ENCODE data around the gene CLEC4M.

Gene CLEC4M, protein sequence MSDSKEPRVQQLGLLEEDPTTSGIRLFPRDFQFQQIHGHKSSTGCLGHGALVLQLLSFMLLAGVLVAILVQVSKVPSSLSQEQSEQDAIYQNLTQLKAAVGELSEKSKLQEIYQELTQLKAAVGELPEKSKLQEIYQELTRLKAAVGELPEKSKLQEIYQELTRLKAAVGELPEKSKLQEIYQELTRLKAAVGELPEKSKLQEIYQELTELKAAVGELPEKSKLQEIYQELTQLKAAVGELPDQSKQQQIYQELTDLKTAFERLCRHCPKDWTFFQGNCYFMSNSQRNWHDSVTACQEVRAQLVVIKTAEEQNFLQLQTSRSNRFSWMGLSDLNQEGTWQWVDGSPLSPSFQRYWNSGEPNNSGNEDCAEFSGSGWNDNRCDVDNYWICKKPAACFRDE

DNA sequence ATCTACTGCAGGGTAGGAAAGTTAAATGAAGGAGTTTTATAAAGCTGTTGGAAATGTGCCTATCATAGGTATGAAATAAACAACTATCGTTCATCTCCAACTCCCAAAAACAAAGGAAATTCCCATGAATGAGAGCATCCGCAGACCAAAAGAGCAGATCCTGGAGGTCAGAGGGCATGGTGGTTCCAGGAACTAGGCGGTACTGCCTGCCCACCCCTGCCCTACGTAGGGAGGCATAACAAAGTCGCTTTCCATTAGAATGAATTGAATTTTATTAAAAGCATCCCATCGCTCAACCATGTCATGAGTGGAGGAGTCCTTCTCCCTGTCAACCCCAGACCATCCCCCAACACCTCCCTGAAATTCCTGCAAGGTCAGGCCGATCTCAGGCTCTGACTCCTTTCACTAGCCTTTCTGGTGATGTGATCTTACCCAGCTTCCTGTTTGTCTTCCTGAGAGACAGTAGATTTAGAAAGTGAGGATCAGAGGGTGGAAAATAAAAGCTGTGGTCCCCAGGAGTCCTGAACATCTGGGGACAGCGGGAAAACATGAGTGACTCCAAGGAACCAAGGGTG lies at the start of gene CLEC4M:
TSS of gene CLEC4M (plus strand) at position 525 of the 575 bp plus-strand sequence. CDS start at position 549, 24 bp downstream.
- DNase-seq (ENCODE audit: low read depth, low spot score): no peak
- no peak within 1 kb of the TSS for H3K4me3 ChIP-seq (ENCODE audit: low read depth, low read length)
- CTCF ChIA-PET: no interaction called here
- POLR2A ChIA-PET: no interaction called here
- TF ChIP-seq, protein P1, sequence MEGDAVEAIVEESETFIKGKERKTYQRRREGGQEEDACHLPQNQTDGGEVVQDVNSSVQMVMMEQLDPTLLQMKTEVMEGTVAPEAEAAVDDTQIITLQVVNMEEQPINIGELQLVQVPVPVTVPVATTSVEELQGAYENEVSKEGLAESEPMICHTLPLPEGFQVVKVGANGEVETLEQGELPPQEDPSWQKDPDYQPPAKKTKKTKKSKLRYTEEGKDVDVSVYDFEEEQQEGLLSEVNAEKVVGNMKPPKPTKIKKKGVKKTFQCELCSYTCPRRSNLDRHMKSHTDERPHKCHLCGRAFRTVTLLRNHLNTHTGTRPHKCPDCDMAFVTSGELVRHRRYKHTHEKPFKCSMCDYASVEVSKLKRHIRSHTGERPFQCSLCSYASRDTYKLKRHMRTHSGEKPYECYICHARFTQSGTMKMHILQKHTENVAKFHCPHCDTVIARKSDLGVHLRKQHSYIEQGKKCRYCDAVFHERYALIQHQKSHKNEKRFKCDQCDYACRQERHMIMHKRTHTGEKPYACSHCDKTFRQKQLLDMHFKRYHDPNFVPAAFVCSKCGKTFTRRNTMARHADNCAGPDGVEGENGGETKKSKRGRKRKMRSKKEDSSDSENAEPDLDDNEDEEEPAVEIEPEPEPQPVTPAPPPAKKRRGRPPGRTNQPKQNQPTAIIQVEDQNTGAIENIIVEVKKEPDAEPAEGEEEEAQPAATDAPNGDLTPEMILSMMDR (IDR thresholded peaks at IDR 0.05; ENCODE audit: insufficient read depth, low read length, missing control alignments): no peak

DNA sequence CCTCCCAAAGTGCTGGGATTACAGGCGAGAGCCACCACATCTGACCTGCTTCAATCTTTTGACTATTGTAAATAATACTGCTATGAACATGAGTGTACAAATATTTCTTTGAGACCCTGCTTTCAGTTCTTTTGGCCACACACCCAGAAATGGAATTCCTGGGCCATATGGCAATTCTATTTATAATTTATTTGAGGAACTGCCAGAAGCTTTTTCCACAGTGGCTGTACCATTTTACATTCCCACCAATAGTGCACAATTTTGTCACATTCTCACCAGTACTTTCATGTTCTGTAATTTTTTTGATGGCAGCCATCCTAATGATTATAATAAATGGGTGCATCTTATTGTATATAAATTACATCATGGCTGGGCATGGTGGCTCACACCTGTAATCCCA lies 47.4 kb upstream of the CLEC4M start:
- no peak overlapping the region for H3K4me3 ChIP-seq (ENCODE audit: low read depth, low read length)
- ChIA-PET POLR2A (no interaction called here), CTCF (interaction anchor here (0.9 to 1.4 kb wide), 3 partner anchors 19 to 84 kb away, joined by 3 to 5 read pairs (median 3); partner anchors contain the start of gene TRAPPC5)
- DNase-seq (ENCODE audit: low read depth, low spot score): no peak
- TF ChIP-seq, protein P1 (IDR thresholded peaks at IDR 0.05; ENCODE audit: insufficient read depth, low read length, missing control alignments): no peak

DNA sequence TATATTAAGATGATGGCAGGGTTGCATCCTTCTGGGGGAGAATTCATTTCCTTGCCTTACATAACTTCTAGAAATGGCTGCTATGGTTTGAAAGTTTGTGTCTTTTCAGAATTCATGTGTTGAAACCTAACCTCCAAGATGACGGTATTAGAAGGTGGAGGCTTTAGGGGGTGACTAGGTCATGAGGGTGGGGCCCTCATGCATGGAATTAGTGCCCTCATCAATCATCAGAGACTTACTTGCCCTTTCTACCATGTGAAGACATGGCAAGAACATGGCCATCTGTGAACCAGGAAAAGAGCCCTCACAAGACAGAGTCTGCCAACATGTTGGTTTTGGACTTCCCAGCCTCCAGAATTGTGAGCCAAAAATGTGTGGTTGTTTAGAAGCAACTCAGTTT lies 46.3 kb upstream of the CLEC4M start:
- ChIA-PET CTCF (interaction anchor here (1.4 kb wide), 2 partner anchors 36 to 83 kb away, joined by 3 to 5 read pairs; partner anchors contain the start of gene TRAPPC5), POLR2A (no interaction called here)
- no peak overlapping the region for H3K4me3 ChIP-seq (ENCODE audit: low read depth, low read length)
- DNase-seq (ENCODE audit: low read depth, low spot score): no peak
- TF ChIP-seq, protein P1 (IDR thresholded peaks at IDR 0.05; ENCODE audit: insufficient read depth, low read length, missing control alignments): no peak

DNA sequence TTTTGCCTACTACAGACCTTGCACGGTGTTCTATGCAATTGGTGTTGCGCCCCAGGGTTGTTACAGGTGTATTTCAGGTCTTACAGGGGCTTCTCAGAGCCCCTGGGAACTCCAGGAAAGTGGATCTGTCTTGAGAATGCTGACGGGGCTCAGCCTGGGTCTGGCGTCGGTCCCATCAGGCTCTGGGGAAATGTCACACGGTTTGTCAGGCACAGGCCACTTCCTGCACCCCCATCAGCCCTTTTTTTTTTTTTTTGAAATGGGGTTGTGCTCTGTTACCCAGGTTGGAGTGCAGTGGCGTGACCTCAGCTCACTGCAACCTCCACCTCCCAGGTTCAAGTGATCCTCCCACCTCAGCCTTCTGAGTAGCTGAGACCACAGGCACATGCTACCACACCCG lies 44.4 kb upstream of the CLEC4M start:
- DNase-seq (ENCODE audit: low read depth, low spot score): no peak
- POLR2A ChIA-PET: no interaction called here
- H3K4me3 ChIP-seq (ENCODE audit: low read depth, low read length): no peak overlapping the region
- TF ChIP-seq, protein P1 (IDR thresholded peaks at IDR 0.05; ENCODE audit: insufficient read depth, low read length, missing control alignments): no peak
- CTCF ChIA-PET: no interaction called here

DNA sequence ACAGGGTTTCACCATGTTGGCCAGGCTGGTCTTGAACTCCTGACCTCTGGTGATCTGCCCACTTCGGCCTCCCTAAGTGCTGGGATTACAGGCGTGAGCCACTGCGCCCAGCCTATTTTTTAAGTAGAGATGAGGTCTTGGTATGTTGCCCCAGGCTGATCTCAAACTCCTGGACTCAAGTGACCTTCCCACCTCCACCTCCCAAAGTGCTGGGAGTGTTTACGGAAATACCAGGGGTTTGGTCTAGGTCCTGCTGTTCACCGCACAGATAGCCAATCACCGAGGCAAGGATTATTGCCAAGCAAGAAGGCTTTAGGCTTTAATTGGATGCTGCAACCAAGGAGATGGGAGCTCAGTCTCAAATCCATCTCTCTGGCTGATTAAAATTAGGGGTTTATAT lies 42.7 kb upstream of the CLEC4M start:
- no peak overlapping the region for H3K4me3 ChIP-seq (ENCODE audit: low read depth, low read length)
- CTCF ChIA-PET: interaction anchor here (1.0 to 1.4 kb wide), 2 partner anchors 39 to 152 kb away, joined by 4 to 5 read pairs; partner anchors contain the start of gene TRAPPC5
- DNase-seq (ENCODE audit: low read depth, low spot score): no peak
- TF ChIP-seq, protein P1 (IDR thresholded peaks at IDR 0.05; ENCODE audit: insufficient read depth, low read length, missing control alignments): no peak
- POLR2A ChIA-PET: no interaction called here

DNA sequence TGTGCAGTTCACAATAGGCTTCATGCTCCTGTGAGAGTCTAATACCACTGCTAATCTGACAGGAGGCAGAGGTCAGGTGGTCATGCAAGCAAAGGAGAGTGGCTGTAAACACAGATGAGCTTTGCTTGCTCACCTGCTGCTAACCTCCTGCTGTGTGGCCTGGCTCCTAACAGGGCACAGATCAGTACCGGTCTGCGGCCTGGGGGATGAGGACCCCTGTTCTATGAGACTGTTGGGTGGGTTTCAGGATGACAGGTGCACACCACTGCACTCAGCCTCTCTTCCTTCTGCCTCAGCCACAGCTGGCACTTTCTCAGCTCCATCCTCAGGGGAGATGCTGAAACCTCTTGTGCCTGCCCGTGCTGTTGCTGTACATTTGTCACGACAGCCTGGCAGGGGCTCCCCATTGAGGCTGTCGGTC lies 40.8 kb upstream of the CLEC4M start:
- H3K4me3 ChIP-seq (ENCODE audit: low read depth, low read length): no peak overlapping the region
- TF ChIP-seq, protein P1 (IDR thresholded peaks at IDR 0.05; ENCODE audit: insufficient read depth, low read length, missing control alignments): no peak
- ChIA-PET POLR2A (no interaction called here), CTCF (interaction anchor here (1.0 kb wide), 1 partner anchor 42 kb away, joined by 3 read pairs; the partner anchor contains the start of gene TRAPPC5)
- no peak for DNase-seq (ENCODE audit: low read depth, low spot score)

Measured in AG04449 (cell line).